C4-2B (cell line): ENCODE measurements around the gene DNAH2.

ENCODE experiments used
- H3K27ac ChIP-seq: fragments of 450-650 bp; 2 replicates; pipeline ENCODE4 v1.5.1; 2017
- ZFX ChIP-seq: fragments of 450-650 bp; IDR thresholded peaks from 2 replicates; pipeline ENCODE4 v1.6.1; 2017
- TF ChIP-seq, protein P1 (sequence below): fragments of 450-650 bp; conservative IDR thresholded peaks from 2 replicates; pipeline ENCODE4 v1.5.1; 2017; ENCODE audit warnings: mild to moderate bottlenecking

The DNAH2 gene

DNA sequence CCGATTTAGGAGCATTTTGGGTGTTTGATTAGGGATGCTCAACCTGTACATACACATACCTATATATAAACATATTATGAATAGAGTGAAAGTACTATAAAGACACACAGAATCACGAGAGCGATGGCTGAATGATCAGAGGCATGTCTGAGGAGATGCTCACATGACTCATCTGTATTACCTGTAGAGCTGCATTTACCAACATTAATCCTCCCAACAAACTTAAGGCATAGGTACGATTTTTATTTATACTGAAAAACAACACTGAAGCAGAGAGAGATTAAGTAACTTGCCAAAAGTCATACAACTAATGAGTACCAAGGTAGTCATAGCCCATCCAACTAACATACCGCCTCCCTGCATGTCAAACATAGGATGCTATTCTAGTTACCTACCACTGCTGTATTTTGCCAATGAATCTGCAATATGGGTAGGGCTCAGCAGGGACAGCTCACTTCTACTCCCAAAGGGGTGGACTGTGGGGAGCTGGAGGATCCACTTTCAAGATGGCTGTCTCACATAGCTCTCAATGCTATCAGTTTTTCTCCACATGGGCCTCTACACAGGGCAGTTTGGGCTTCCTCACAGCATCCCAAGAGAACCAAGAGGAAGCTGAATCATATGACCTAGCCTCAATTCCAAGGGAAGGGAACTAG, 147.6 kb downstream of the DNAH2 start:
- H3K27ac ChIP-seq, result no peak overlapping the region
- no peak for TF ChIP-seq ZFX
- TF ChIP-seq, protein P1, sequence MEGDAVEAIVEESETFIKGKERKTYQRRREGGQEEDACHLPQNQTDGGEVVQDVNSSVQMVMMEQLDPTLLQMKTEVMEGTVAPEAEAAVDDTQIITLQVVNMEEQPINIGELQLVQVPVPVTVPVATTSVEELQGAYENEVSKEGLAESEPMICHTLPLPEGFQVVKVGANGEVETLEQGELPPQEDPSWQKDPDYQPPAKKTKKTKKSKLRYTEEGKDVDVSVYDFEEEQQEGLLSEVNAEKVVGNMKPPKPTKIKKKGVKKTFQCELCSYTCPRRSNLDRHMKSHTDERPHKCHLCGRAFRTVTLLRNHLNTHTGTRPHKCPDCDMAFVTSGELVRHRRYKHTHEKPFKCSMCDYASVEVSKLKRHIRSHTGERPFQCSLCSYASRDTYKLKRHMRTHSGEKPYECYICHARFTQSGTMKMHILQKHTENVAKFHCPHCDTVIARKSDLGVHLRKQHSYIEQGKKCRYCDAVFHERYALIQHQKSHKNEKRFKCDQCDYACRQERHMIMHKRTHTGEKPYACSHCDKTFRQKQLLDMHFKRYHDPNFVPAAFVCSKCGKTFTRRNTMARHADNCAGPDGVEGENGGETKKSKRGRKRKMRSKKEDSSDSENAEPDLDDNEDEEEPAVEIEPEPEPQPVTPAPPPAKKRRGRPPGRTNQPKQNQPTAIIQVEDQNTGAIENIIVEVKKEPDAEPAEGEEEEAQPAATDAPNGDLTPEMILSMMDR, result no peak

DNA sequence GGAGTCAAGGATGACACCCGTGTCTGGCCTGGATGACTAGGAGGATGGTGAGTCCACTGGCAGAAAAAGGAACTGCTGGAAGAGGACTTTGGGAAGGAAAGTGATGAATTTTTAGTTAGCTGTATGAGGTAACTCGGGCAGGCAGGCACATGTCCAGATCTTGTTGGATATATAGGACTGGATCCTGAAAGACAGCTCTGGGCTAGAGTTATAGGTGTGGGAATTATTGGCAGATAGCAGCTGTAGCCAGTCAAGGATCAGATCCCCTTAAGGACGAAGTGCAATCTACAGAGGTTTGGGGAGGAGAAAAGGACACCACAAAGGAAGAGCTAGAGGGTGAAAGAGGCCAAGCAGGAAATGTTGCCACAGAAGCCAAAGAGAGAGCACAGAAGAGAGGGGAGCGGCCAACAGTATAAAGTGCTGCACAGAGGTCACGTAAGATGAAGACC, 150.4 kb downstream of the DNAH2 start:
- TF ChIP-seq, protein P1, result no peak
- TF ChIP-seq ZFX, result no peak
- H3K27ac ChIP-seq, result no peak overlapping the region

DNA sequence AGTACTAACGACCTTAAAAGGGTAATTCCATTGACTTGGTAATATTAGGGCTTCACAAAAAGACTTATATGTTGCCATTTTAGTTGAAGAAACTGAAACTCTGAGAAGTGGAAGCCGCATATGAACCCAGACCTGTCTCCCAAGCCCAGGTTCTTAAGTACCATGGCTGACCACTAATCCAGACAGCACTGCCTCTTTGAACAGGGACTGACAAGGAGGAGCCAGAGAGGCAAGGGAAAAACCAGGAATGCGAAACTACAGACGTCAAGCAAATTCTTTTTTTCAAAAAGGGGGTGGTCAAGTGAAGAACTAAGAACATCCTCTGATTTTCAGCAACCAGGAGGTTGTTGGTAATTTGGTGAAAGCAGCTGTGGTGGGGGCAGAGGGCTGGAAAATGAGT, 155.5 kb downstream of the DNAH2 start:
- no peak overlapping the region for H3K27ac ChIP-seq
- TF ChIP-seq, protein P1, result no peak
- no peak for TF ChIP-seq ZFX

DNA sequence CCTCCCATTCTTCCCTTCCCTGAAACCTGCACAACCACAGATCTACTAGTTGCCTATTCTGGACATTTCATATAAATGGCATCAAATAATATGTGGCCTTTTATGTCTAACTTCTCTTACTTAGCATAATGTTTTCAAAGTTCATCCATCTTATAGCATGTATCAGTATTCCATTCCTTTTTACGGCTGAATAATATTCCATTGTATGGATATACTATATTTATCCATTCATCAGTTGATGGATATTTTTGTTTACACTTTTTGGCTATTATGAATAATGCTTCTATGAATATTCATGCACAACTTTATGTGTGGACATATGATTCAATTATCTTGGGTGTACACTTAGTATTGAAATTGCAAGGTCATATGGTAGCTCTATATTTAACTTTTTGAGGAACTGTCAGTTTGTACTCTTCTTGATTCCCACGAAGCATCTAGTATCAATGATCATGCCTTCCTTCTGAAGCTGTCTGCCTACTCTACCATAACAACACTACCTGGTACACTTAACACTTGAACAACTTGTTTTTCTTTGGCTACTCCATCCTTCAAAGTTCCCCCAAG, 158.3 kb downstream of the DNAH2 start:
- H3K27ac ChIP-seq, result no peak overlapping the region
- TF ChIP-seq ZFX, result no peak
- TF ChIP-seq, protein P1, result no peak

DNA sequence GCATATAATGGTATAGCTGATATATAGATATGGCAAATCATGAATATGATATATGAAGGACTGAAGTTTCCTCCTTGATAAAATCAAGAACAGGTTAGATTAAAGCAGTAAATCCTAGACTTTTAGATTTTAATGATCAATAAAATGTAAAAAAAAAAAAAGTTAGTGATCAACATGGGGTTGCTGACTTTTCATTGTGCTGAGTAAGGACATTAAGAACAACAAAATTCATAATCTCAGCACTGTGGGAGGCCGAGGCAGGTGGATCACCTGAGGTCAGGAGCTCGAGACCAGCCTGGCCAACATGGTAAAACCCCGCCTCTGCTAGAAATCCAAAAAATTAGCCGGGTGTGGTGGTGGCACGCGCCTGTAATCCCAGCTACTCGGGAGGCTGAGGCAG, 160.7 kb downstream of the DNAH2 start:
- H3K27ac ChIP-seq, result no peak overlapping the region
- no peak for TF ChIP-seq ZFX
- TF ChIP-seq, protein P1, result no peak

DNA sequence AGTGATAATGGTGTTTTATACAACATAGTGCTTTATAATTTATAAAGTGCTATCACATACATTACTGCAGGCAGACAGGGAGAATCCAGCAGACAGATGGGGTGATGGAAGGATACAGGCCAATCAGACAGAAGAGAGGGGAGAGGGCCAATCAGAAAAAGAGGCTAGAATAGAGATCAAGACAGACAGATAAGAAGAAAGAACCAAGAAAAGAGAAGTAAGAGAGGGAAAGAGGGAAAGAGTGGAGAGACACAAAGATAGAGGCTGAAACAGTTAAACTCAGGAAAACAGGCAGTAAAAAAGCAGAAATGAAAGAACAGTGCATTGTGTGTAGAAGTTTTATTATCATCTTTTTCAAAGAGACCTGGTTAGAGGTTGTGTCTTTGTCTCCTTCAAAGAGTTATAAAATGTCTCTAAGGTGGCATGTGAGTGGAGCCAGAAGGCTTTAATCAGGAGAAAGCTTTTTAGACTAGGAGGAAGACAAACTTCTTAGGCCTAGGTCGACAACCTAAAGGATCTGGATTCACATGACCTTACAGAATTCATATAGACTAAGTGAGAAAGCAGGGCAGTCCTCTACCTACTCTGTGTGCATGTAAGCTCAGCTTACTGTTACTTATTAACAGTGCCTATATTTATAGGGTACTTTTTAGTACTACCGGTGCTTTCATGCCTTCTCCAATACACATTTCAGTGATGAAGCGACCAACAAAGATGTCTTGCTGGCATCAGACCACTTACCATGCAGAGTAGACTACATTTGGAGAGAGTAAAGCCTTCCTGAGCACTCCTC, 162.7 kb downstream of the DNAH2 start:
- TF ChIP-seq ZFX, result no peak
- TF ChIP-seq, protein P1, result no peak
- H3K27ac ChIP-seq, result no peak overlapping the region
